Measurements from ENCODE around the gene NFU1. TPM values are rescaled to one million over a fixed set of nuclear protein-coding genes. Genes with fewer than 3 reads are reported as not detected.

NFU1 gene
- polyA plus RNA-seq (2012; ENCODE audit: insufficient read length, low read depth) = 33.7 TPM

DNA sequence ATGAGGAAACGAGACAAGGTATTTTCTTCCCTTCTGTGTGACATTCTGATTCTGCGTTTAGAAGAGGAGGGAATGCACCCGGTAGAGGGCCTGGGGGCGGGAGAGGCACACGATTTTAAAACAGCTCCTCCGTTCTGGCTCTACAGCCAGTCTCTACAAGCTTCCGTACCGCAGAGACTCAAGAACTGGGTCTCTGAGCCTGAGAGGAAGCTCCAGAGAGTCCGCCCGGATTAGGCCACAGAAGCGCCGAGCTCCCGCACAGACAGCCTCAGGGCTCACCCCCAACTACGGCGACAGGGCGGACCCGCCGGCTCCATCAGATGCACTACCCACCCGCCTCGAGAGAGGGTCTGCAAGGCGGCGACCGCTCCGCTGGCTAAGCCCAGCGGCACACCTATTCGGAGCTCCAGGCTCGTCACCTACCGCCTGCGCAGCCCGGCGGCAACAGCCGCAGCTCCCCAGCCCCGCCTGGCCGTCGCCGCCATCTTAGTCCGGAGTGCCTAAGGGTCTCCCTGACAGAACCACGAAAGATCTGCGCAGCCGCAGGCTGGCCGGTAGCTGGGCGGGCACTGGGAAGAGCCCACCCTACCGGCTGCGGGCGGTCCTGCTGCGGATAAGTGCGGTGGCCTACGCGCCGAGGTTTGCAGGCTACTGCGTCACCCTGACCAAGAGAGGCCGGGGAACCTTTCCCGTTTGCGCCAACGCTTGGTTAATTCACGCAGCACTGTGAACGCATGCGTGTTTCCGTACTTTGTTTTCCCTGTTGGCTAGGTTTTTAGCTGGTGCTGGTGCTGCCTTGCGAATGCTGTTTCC is at the start of gene NFU1:
Gene NFU1 (minus strand): TSS at position 498 of the 813 bp plus-strand sequence. CDS start 13 bp downstream, at position 485.
- TF ChIP-seq, protein P1, sequence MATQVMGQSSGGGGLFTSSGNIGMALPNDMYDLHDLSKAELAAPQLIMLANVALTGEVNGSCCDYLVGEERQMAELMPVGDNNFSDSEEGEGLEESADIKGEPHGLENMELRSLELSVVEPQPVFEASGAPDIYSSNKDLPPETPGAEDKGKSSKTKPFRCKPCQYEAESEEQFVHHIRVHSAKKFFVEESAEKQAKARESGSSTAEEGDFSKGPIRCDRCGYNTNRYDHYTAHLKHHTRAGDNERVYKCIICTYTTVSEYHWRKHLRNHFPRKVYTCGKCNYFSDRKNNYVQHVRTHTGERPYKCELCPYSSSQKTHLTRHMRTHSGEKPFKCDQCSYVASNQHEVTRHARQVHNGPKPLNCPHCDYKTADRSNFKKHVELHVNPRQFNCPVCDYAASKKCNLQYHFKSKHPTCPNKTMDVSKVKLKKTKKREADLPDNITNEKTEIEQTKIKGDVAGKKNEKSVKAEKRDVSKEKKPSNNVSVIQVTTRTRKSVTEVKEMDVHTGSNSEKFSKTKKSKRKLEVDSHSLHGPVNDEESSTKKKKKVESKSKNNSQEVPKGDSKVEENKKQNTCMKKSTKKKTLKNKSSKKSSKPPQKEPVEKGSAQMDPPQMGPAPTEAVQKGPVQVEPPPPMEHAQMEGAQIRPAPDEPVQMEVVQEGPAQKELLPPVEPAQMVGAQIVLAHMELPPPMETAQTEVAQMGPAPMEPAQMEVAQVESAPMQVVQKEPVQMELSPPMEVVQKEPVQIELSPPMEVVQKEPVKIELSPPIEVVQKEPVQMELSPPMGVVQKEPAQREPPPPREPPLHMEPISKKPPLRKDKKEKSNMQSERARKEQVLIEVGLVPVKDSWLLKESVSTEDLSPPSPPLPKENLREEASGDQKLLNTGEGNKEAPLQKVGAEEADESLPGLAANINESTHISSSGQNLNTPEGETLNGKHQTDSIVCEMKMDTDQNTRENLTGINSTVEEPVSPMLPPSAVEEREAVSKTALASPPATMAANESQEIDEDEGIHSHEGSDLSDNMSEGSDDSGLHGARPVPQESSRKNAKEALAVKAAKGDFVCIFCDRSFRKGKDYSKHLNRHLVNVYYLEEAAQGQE (IDR thresholded peaks at IDR 0.05; ENCODE audit: insufficient read depth in 1 of 2, low read depth in 2 of 2, low read length in 2 of 2) = no peak; a peak in 1 of 4 replicates
- TF ChIP-seq FOXP2 (optimal IDR thresholded peaks at IDR 0.05; ENCODE audit: borderline replicate concordance, extremely low read depth, extremely low read length, insufficient read depth) (peak; percentile 47), POLR2AphosphoS5 (IDR thresholded peaks at IDR 0.05; ENCODE audit: low read depth, low read length) (peak; percentile 95), SIN3A (IDR thresholded peaks at IDR 0.05; ENCODE audit: borderline replicate concordance, insufficient read depth, low read length) (0 out of 2 replicates have a peak, but pooled peaks have one; percentile 60), TAF1 (IDR thresholded peaks at IDR 0.05; ENCODE audit: borderline replicate concordance, insufficient read depth, low read length) (peak; percentile 87)

DNA sequence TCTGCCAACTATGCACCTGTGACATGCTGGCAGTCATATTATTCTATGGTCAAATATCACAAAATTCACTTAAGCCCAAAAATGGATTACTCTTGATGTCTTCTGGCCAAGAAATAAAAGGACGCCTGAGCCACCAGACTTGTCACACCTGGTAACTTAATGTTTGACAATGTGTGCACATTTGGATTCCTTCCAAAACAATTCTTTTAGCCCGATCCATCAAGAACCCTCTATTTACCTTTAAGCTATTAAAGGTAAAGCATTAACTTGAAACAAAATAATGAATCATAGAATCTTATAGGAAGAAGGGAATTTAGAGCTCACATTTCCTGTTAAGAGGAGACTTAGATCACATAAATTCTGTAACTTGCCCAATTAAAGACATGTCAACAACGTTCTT is 46.5 kb upstream of the NFU1 start:
- TF ChIP-seq SIN3A (IDR thresholded peaks at IDR 0.05; ENCODE audit: borderline replicate concordance, insufficient read depth, low read length) = no peak
- no peak for TF ChIP-seq POLR2AphosphoS5 (IDR thresholded peaks at IDR 0.05; ENCODE audit: low read depth, low read length)
- TF ChIP-seq, protein P1 (IDR thresholded peaks at IDR 0.05; ENCODE audit: insufficient read depth in 1 of 2, low read depth in 2 of 2, low read length in 2 of 2) = no peak
- TF ChIP-seq FOXP2 (optimal IDR thresholded peaks at IDR 0.05; ENCODE audit: borderline replicate concordance, extremely low read depth, extremely low read length, insufficient read depth) = no peak
- no peak for TF ChIP-seq TAF1 (IDR thresholded peaks at IDR 0.05; ENCODE audit: borderline replicate concordance, insufficient read depth, low read length)

DNA sequence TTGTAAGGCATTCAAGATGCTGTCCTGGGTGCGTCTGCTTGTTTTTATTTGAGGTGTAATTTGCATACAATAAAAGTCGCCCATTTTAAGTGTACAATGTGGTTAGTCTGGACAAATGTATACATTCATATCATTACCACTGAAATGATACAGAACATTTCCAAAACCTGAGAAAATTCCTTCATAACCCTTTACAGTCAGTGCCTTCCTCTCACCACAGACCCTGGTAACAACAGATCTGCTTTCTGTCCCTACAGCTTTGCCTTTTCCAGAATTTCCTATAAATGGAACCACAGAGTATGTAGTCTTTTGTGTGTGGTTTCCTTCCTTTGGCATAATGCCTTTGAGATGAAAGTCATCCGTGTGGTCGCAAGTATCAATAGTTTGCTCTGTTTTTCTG is 45.8 kb upstream of the NFU1 start:
- TF ChIP-seq POLR2AphosphoS5 (IDR thresholded peaks at IDR 0.05; ENCODE audit: low read depth, low read length) (no peak), TAF1 (IDR thresholded peaks at IDR 0.05; ENCODE audit: borderline replicate concordance, insufficient read depth, low read length) (no peak), SIN3A (IDR thresholded peaks at IDR 0.05; ENCODE audit: borderline replicate concordance, insufficient read depth, low read length) (no peak), FOXP2 (optimal IDR thresholded peaks at IDR 0.05; ENCODE audit: borderline replicate concordance, extremely low read depth, extremely low read length, insufficient read depth) (no peak)
- TF ChIP-seq, protein P1 (IDR thresholded peaks at IDR 0.05; ENCODE audit: insufficient read depth in 1 of 2, low read depth in 2 of 2, low read length in 2 of 2) = no peak

DNA sequence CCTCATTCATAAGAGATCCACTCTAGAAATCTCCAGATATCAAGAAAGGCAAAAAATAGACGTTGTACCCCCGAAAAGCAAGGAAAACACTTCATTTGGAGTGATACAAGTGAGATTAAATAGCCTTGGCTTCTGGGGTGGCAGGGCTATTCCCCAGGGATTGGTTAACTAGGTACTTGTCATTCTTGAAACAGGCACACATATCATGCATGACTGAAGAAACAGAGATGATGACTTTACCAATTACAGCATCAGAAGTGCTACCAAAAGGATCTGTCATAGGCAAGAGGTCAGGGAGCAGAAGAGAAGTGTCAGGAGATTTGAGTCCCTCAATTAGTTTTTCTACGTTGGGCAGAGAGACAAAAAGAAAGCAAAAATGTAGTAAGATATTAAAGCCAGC is 45.2 kb upstream of the NFU1 start:
- TF ChIP-seq POLR2AphosphoS5 (IDR thresholded peaks at IDR 0.05; ENCODE audit: low read depth, low read length) = no peak
- TF ChIP-seq TAF1 (IDR thresholded peaks at IDR 0.05; ENCODE audit: borderline replicate concordance, insufficient read depth, low read length) = no peak
- no peak for TF ChIP-seq SIN3A (IDR thresholded peaks at IDR 0.05; ENCODE audit: borderline replicate concordance, insufficient read depth, low read length)
- no peak for TF ChIP-seq FOXP2 (optimal IDR thresholded peaks at IDR 0.05; ENCODE audit: borderline replicate concordance, extremely low read depth, extremely low read length, insufficient read depth)
- TF ChIP-seq, protein P1 (IDR thresholded peaks at IDR 0.05; ENCODE audit: insufficient read depth in 1 of 2, low read depth in 2 of 2, low read length in 2 of 2) = no peak

All from PFSK-1 (cell line).